DMS53 treated with DMSO at 0.1 percent for 48 hours (cell line): ENCODE data around the gene SPATA46.
"Not testable (repeated sequence)": the region's sequence is repeated elsewhere in the genome, so short reads cannot be mapped to it uniquely, and the experiment has no call there.

Experiments used
- DNase-seq: peaks from one replicate; lab custom pipeline; 2025; ENCODE audit not compliant: unreplicated experiment; lab: John Stamatoyannopoulos, UW

The SPATA46 gene

DNA sequence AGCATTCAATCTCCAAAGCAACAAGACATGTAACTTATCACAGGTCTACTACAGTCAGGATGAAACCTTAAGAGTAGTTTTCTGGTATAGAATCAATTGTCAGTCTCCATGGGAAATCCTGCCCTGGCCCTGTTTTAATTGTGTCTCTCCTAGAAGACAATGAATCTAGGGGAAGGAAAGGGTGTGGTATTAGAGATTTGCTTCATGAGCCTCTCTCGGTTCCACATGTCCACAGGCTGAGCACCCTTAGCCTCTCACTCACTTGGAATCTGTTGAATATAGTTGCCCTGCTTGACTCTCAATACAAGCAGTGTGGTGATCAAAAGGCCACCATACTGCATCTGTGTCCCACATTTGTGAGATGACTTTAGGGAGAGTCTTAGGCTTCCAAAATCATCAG is 17.7 kb downstream of the SPATA46 start:
- no peak for DNase-seq

DNA sequence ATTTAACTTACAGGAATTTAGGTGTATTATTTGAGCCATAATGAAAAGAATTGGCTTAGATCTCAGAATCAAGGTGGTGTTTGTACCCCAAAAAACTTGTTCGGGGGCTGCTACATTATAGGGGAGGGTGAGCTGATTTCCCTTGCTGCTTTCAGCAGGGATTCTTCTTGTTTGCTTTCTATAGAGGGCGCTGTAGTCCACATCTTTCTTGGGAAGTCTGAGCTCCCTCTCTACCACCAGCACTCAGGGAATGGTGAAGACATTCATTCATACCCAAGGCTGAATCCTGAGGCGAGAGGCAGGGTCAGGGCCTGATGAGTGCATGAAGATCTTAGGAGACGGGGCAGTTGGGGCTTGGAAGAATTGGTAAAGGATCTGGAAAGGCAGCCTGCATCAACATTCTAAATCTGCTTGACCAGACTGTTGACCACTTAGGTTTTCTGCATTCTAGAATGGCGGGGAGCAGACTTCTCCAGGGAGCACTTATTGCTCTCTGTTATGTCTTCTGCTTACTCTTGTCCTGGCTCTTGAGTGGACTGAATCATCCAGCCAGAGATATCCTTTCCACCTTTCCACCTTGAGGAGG is 18.9 kb downstream of the SPATA46 start:
- DNase-seq: peak; percentile 51

DNA sequence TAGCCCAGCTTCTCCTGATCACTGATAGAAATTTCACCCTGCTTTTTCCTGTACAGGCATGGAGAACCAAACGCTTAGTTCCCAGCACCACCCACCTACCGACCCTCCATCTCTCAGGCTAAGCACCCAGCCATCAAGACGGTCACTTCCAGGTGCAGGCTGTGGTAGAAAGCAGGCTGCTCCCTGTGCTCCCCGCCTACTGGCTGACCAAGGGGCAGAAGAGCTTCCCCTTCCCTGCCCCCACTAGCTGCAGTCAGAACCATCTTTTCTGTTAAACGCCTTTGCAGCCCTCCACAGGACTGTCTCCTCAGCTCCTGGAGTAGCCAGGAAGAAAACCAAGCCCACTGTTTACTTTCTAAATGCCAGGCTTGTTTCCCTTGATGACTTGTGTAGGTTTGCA is 23.0 kb downstream of the SPATA46 start:
- DNase-seq: no peak

DNA sequence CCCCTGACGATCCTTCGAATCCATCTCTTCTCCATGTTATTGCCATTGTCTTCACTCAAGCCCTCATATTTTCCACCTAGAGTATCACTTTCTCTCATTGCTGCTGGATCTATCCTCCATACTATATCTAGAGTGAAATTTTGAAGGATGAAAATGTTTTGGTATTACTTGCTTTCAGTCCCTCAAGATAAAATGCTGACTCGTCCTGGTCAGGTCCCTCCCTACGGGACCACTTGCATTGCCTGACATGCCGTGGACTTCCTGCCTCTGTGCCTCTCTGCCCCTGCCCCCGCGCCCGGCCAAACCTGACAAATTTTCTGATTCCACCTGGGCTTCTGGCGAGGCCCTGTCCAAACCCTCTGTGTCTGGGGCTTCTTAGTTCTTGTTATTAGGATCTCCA is 23.6 kb downstream of the SPATA46 start:
- no peak for DNase-seq

DNA sequence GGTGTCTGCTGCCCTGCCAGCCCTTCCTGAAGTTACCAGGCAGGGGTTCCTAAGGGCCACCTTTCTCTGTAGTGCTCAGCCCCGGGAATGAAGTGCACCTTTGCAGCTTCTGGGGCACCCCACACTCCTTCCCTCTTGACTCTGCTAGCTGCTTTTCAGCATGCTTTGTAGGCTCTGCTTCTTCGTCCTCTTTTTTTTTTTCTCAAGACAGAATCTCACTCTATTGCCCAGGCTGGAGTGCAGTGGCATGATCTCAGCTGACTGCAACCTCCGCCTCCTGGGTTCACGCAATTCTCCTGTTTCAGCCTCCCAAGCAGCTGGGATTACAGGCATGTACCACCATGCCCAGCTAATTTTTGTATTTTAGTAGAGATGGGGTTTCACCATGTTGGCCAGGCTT is 24.8 kb downstream of the SPATA46 start:
- not testable (repeated sequence) for DNase-seq

DNA sequence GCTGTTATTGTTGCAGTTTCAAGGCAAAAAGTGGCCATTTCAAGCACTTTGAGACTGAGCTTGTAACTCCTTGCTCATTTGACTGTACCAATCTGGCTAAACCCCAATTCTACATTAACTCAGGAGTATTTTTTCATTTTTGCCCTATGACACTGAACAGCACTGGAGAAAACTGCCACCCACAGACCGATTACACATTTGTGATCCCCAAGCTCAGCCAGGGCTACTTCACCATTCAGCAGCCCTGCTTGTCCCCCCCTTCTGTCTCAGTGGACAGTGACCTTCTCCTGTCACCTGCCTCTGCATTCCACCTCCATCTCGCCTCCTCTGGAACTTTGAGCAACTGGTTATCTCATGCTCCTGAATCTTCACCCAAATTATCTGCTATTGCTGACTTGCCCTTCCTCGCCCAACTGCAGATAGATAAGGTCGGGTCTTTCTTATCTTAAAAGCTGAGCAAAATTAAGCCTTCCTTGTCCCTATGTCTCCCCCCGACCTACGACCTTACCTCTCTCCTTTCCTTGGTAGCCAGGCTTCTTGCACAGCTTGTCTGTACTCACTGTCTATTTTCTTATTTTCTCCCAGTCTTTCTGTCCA is 25.3 kb downstream of the SPATA46 start:
- DNase-seq: no peak

DNA sequence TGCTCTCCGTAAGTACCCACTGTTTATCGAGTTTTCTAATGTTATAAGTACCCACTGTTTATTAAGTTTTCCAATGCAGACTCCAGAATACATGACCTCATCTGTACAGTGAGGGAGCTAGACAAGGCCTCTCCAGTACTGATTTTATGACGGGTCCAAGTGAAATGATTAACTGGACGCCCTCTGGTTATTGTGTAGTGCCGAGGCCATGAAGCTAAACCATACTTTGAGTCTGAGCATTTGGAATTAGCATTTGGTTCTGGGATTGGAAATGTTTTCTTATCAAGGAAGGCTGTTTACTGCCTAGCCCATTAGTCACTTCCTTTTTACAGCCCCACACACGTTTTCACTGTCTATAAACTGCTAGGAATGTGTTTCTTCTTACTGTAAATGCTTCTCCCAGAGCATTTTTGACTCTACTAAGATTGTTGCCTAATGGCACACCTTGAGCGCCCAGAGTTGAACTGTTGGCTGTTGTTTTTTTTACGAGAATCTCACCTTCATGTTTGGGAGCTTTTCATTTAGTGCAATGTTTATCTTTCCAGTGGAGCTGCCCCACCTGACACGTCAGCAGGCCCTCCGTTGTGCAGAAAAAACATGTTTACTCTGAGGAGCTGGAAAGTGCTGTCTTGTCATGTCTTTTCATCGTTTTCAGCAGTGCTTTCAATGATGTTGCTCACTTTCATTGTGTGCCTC is 26.9 kb downstream of the SPATA46 start:
- DNase-seq: peak; percentile 65

DNA sequence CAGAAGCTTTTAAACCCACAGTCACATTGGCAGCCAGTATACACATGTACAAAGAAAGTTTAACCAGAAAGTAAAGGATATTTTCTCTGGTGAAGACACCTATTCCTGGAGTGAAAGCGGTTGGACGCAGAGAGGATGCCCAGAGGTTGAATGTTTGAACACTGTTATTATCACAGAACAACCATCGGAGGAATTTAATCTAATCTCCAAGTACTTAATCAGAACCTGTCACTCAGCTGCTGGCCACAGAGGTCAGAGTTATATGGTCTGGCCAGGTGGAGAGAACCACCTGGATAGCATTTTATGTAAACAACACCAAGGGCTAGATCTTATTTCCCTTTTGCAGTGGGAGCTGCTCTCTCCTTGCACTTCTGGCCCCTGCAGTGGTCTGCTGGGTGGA is 29.4 kb downstream of the SPATA46 start:
- DNase-seq: no peak

DNA sequence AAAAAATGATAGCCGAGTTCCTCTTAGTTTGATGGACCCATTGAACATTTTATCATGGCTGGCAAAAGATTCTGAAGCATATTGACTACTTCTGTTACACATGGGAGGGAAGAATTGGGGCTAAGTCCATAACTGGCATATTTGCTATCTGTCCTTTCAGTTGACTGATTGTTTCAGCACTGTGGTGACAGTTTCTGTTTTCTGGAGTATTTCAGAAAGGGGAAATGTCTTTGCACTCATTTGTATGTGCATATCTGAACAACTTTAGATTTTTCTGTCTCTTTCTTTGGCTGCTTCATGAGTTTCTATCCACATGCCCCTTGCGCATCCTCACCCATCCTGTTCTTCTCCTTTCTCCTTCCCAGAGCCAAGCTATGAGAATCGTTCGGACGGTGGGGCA is 33.2 kb downstream of the SPATA46 start:
- no peak for DNase-seq

DNA sequence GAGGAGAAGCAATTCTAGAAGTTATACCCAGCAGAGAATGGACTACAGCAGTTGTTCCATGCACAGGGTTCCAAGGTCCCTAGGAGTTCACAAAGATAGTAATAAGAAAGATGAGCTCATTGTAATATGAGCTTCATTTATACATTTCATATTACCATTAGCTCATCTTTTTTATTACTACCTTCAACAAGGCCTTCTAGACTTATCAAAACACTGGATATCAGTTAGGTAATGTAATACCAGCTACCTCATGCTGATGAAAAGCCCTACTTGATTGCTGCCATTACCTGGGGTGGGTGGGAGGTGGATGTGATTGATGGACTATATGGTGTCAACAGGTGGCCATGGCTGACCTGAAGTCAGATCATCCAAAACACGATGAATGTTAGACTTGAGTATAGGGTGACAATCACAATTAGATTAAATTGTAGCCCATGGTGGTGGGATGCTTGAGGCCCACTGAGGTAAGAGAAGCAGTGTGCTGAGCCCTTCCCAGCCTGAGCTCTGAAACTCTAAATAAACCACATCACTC is 34.1 kb downstream of the SPATA46 start:
- no peak for DNase-seq

DNA sequence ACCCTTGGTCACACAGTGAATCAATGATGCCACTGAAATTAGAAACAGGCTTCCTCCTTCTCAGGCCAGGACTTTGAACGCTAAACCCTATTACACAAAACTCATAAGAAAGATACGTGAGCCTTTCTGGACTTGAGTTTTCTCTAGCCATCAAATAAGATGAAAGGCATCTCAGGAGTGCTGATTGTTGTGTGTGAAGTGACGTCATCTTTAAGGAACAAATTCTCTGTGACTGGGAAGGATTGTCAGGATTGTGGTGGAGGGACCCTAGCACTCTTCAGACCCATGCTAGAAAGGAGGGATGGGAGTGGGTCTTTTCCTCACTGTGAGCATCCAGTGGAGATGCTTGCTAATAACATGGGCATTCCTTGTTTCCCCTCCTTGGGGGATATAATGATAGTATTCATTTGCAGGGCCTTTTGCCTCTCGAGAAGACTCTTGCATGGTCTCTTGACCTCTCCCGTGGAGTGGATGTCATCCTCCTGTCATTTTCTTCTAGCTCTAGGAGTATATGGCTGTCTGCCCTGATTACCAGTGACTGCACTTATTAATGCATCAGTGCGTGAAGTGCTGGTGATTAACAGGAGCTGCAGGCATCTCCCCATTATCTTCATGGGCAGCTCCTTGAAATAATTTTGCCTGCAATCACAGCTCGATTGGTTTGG is 39.9 kb downstream of the SPATA46 start:
- DNase-seq: no peak

DNA sequence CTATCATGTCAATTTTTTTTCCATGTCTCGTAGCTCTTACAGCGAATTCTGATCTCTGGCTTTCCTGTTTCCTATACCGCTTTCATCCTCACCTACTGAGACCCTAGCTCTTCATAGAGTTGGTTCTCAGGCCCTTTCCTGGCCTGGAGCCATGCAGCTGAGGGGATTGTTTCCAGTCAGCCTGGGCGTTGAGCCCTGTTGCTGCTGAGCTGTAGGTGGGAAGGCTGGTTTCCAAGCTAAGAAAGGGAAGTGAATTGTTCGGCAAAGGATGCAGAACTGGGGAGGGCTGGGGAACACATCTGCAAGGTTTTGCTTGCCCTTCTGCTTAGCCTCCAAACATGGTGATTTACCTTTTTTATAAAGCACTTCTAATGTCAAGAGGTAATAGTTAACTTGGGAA is 41.5 kb downstream of the SPATA46 start:
- DNase-seq: no peak

DNA sequence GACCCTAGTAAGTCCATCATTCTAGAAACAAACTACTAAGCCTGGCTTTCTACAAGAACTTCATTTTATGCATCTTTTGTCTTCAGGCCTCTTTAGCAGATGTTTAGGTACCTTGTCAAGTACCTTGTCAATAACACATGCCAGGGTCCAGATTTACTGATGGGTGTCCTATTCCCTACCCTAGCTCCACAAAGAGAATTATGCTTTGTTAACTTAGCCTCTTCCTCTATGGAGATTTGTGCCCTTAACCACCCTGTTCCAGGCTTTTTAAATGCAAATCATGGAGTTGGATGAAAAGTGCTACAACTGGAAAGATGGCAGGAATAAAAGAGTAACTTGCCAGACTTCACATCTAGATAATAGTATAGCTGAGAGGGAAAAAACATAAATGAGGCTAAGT is 42.7 kb downstream of the SPATA46 start:
- DNase-seq: no peak

DNA sequence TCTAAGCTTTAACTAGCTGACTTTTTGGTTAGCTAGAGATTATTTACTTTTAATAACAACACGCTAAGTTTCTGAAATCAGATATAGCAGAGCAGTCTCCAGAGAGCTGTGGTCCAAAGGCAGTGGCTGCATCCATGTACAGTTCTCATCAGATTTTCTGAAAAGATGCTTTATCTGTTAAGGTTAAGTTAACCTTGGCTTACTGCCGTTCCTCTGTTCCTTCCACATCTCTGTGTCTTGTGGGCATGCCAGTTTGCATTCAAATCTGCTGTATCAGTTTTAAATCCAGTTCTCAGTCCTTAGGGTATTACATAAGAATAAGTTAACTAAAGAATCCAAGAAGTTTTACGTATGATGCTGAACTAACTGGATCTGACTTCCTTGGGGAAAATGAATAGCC is 46.8 kb downstream of the SPATA46 start:
- DNase-seq: no peak

DNA sequence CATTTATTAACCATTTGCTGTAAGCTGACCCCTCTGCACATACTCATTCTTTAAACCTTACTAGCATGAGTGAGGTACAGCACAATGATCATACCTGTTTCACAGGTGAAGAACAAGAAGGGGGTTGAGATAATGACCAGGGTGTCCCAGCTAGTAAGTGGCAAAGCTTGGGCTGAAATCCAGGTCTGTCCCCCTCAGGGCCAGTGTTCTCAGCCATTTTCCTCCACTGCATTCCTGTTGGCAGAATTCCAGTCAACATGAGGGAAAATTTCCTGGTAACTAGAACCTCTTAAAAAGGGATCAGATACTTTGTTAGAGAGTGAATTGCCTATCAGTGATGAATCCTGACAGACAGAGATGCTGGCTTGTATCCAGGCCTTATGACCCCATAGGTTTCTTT is 48.1 kb downstream of the SPATA46 start:
- no peak for DNase-seq

DNA sequence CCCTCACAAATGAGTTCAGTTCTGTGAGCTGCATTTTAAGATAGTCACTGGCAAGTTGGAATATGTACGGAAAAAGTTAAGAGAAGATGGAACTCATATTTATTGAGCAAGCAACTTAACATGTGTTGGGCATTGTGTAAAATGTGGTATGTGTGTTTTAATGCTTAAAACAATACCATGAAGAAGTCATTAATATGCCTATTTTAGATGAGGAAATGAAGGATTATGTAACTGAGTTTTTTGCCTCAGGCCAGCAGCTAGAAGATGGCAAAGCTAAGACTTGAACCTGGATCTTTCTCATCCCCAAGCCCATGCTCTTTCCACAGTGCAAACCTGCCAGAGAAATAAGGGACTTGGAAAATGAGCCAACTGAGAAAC is 48.9 kb downstream of the SPATA46 start:
- no peak for DNase-seq

DNA sequence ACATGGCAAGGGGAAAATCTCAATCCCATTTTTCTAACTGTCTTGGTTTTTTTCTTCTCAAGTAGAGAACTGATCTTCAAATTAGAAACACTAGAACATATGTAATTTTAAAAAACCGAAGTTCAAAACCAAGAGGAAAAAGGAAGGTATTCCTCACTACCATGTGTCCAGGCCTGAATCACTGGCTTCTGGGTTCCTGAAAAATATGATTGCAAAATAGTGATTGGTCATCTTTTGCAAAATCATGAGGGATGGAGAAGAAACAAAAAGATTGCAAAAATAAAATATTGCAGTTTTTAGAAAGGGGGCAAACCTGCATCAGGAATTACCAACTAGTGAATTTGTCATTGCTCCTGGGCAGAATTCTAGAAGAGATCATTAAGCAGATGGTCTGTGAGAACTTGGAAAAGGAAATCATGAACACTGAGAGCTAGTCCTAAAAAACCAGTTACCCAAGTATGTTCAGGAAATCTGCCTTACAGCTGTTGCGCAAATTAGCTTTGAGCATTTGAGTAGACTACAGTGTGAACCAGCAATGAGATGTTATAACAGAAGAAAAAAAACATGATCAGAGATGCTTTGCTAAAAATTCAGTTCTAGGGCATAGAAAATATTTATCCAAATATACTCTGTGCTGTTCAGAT is 49.4 kb downstream of the SPATA46 start:
- DNase-seq: no peak

DNA sequence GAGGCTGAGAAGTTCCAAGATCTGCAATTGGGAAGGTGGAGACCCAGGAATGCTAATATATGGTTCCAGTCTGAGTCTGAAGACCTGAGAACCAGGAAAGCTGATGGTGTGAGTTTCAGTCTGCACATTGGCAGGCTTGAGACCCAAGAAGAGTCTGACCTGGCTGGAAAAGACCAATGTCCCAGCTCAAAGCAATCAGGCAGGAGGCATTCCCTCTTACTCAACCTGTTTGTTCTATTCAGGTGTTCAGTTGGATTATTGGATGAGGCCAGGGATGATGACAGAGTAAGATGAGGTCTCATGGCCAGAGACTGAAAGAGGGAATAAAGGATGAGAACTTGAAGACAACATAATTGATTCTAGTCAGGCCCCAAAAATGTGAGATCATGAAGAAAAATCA is 50.1 kb downstream of the SPATA46 start:
- no peak for DNase-seq

DNA sequence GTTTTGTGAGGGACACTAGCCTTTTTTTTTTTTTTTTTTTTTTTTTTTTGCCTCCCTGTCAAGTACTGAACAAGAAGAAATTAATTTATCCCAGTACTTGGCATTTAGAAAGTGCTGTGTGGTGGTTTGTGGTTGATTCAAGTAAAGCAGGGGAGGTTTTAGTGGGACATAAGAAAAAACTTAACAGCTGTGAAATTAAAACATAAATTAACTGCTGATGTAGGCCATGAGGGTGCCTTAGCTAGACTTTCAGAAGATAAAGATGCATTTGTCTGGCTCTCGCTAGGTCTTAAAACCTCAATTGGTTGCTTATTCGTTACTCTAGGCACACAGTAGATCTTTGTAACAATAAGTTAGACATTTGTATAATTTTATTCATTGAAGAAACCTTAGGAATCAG is 52.3 kb downstream of the SPATA46 start:
- DNase-seq: no peak
